COLO829 (cell line): Measurements from ENCODE around the gene CEP112.

Experiments used
- DNase-seq: peaks from one replicate; pipeline ENCODE4 v3.0.0; 2012; ENCODE audit warnings: low spot score

The CEP112 gene

DNA sequence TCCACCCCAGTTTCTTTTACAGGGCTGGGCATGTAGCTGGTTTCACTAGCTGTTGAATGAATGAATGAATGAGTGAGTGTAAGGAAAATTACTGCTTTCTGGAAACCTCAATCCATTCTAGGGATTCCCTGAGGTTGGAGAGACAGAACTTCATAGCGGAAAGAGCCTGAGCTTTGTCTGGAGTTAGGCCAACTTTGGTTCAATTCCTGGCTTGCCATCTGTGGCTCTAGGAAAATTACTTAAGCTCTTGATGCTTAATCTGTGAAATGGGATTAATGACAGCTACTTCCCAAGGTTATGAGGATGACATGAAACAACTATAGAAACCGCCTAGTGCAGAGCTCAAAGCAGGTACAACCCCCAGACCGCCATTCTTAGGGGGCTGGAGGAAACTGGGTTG is 554.1 kb downstream of the CEP112 start:
- DNase-seq = no peak

DNA sequence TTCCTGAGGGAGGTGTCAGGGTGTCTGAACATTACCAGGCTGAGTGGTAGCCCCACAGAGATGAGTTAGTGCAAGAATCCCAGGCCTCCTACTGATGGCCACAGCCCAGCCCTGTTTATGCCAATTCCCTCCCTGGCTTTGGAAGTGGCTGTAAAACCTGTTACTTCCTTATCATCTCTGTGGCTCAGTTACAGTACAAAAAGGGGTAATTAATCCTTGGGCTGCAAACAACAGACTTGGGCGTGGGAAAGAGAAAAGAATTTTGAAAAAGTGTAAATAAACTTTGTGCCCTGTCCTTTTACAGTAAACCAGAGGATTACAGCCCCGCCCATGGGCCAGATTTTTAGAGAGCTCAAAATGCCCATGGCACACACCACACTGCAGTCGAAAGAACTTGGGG is 557.4 kb downstream of the CEP112 start:
- DNase-seq = no peak

DNA sequence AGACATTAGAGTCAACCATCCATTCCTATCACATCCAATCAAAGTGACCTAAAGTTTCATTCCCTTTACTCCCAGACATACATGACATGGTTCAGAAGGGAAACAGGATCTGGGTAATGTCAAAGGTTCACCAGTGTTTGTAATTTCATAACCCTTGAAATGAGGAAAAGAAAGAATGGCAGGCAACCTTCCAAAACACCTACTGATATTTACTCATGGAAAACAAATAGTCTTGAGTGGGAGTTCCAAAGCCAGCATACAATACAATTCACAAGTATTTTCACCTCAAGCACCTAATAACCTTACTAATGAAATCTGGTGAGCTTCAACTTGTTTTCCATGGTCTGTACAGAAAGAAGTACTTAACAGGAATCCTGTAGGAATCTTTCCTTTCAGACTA is 557.9 kb downstream of the CEP112 start:
- DNase-seq = no peak

DNA sequence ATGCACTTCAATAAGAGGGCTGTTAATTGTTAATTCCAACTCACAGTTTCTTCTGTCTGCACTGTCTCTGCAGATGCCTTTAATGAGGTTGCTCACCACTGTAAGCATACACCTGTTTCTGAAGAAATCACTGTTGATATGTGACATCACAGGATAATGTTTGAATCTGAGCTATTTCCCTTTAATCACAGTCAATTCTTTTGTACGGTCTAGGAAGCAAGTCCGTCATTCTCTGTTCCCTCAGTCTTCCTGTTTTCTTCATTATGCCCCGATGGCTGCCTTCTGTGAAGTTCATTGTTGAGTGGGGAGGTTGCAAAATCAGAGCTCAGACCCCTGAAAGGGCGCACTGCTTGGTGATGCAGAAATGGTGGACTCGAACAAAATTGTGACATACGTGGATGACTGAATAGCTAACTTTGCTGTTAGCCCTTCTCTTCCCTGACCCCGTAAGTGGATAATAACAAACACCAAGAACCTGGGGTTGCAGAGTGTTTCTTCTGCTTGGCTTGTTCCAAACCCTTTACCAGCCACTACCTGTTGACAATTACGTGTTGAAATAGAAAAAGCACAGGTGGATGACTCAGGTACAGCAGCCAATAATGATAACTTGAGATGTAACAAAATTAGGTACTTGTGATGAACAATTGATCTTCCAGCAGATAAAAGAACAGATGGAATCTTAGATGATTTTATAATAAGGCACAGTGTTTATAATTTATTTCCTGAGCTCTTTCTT is 558.6 kb downstream of the CEP112 start:
- no peak for DNase-seq

DNA sequence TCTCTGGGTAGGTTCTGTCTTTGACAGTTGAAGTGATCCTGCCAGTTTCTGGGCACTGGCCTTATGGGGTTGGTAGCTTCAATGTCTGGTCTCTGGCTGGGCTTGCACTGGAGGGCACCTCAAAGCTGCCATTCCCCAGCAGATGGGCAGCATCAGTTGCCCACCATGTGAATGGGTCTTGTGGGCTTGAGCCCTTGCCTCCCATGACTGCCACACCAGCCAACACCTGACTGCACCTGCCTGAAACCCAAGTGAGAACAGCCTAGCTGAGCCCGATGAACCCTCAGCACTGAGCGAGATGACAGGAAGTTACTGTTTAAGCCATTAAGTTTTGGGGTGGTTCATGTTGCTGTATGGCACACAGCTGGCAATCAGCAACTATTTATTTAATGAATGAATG is 561.4 kb downstream of the CEP112 start:
- DNase-seq = no peak

DNA sequence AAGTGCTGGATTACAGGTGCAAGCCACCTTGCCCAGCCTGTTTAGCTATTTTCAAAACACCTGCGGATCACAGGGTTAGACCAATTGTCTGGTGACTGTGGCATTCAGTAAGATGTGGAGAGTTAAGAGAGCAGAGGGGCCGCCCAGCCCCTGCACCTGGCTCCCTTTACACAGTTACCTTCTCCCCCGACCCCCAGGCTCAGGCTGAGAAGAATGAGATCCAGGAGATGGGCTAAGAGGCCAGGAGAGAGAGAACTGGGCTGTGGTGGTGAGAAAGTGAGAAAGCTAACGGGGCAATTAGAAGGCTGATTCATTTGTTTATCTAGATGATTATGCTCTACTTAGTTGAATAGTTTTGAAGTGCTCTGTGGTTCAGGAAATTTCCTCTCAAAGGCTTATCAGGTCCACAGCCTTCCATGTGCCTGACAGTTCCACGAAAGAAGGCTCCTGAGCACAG is 562.7 kb downstream of the CEP112 start:
- no peak for DNase-seq

DNA sequence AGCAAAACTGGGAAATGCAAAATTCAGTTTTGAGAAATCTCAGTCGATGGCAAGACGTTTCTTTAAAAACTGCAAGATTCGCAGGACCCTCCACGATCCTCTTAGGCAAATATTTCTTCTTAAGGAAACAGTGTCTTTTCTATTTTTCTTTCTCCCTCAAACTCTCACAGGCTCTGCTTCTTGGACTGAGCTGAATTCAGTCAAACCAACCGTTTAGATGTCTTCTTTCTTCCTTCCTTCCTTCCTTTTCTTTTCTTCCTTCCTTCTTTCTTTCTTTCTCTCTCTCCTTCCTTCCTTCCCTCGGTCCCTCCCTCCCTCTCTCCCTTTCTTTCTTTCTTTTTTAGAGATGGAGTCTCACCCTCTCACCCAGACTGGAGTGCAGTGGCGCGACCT is 563.3 kb downstream of the CEP112 start:
- DNase-seq = no peak

DNA sequence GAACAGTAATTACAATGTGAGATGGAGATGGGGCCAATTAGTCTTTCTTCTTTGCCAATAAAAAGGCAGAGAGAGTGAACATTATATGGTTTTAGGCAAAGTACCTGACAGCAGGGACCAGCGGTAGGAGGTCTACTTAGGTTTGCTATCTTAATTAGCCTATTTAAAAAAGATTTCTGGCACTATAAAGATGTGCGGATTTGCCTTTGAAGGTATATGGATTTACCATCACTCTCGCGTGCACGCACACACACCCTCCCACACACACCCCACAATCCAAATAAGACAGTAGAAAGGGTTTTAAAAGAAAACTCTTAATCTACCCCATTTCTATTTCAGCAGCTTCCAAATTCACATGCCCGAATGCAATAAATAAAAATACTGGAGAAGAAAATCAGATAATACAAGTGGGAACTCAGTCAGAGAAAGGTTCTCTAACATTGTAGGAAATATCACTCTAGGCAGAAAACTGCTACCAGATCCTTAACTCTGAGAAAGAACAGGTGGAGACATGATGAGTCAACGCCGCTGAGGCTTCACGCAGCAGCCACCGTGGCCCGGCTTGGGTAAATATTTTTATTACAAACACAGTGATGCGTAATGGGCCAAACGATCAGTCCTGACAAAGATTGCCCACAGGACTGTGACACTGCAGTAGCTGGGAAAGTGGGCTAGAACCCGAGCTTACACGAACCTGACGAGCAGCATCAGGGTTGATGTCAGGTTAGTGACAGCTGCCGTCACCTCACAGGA is 563.9 kb downstream of the CEP112 start:
- no peak for DNase-seq

DNA sequence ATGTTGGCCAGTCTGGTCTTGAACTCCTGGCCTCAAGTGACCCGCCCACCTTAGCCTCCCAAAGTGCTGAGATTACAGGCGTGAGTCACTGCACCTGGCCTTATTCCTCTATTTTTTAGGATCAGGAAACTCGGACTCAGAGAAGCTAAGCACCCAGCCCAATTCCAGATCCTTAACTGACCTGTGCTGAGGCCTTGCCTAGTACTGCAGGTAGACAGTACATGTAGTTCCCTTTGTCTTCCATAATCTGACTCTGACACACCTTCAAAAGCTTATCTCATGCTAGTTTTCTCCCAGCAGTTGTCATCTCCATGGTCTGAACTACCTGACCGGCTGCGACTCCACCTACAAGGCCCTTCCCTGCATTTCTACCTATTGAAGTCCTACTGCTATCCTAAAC is 564.8 kb downstream of the CEP112 start:
- DNase-seq = no peak

DNA sequence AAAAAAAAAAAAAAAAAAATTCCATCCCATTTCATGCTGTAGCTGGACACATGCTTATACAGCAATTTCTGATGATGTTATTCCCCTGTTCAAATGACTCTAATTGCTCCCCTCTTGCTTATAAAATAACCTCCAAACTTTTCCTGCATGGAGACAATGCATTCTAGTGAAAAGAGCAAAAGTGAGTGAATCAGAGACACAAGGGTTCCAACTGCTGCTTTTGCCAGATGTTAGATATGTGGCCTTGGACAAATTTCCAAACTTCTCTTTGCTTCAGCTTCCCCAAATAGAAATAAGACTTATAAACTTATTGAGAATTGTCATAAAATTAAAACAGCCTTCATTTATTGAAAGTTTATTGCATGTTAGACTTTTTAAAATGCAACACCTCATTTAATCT is 565.5 kb downstream of the CEP112 start:
- DNase-seq = no peak

DNA sequence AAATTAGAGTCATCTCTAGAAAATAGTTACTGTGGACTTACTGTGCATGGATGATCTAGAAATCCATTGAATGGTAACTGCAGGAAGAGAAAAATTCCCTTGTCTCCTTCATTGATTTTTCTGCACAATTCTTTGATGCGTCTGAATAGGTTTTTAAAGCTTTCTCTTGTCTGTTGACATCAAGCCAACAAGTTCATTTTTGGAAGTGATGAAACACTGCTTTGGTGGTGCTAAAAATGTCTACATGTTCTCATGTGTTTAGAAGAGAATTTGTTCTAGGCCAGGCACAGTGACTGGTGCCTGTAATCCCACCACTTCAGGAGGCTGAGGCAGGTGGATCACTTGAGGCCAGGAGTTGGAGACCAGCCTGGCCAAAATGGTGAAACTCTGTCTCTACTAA is 573.4 kb downstream of the CEP112 start:
- DNase-seq = no peak

DNA sequence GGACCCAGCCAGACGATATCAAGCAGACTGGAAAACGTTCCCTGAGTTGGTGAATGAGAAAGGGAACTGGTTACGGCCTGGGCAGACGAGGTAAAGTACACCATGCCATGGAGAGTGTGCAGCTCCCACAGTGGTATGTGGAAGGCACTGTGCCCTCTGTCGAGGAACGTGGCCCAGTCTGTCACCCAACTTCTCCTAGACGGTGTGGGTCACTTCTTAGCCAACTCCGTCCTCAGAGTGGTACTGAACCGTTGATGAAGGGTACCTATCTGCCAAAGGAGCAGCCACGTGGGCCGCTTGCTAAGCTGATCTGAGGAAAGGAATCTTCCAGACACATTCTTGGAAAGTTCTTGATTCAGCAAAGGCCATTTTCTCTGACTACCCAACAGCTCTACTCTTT is 574.4 kb downstream of the CEP112 start:
- no peak for DNase-seq

DNA sequence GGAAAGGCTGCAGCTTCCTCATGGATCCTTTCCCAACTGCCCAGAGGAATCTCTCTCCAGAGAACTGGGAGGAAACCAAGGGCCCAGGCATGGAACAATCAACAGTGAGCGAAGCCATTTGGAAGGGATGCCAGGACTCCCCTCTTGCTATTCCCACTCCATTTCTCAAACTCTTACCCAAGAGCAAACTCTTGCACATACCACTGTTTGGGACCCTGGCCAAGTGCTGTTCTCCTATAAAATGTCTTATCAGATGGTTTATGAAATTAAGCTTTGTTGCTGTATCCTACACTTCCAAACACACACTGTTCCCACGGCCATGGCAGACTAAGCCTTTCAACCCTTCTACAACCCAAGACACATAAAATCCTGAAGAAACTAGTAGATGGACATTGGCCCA is 582.2 kb downstream of the CEP112 start:
- no peak for DNase-seq

DNA sequence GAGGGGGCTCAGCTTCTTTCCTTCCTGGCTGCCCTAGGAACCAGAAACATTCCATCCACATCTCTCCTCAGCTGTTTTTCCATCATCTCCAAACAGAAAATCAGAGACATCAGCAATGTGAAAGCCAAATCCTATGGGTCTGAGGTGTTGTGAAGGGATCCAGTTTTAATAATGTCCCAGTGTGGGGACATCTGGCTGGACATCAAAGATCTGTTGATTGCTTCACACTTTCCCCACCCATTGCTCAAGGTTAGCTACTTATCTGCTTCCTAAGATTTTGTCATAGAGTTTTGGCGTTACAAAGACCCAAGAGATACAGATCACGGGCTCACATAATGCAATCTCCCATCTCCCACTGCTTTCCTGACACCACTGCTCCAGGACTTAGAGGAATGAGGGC is 582.6 kb downstream of the CEP112 start:
- no peak for DNase-seq

DNA sequence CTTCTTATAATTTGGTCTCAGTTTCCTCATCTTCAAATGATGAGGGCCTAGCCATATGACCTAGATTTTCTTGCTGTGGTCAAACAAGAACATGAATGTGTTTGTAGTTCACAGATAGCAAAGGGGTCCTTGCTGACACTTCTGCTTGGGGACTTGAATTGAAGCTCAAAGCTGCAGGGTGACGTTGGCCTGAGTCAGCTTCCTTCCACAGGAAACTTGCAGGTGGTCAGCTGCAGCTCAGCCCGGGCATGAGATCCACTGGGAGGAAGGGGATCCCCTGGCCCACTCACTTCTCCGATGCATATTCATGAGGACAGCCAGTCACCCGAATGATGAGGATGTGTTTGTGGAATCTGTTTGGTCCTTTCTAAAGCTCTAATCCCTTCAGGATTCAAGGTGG is 587.9 kb downstream of the CEP112 start:
- no peak for DNase-seq

DNA sequence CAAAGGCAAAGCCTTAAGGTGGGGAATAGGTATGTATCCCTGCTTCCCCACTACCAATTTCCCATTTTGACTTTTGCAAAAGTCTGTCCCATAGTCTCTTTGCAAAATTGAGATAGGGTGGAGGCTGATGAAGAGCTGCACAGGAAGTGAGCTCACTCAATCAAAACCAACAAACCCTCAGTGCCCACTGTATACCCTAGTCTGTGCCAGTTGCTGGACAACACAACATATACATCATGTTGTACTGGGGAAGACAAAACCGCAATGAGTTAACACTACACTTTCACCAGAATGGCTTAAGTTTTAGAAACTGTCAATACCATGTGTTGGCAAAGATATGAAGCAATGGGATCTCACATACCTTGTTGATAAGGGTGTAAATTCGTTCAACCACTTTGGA is 590.1 kb downstream of the CEP112 start:
- no peak for DNase-seq

DNA sequence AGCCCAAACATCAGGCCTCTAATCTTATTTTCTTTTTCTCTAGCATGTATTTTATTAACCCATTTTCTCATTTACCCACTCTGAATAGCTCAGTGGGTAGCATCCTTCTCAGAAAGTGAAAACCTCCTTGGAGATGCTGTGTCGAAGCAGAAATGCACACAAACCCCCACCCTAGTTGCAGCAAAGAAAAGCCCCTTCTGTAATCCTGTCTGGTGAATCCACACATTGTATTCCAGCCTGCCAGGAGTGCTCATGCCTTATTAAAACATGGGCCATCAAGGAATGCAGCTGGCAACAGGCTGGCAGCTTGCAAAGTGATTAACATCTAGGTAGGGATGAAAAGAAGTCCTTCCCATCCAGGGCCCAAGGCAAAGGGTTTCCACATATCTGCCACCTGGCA is 590.8 kb downstream of the CEP112 start:
- no peak for DNase-seq

DNA sequence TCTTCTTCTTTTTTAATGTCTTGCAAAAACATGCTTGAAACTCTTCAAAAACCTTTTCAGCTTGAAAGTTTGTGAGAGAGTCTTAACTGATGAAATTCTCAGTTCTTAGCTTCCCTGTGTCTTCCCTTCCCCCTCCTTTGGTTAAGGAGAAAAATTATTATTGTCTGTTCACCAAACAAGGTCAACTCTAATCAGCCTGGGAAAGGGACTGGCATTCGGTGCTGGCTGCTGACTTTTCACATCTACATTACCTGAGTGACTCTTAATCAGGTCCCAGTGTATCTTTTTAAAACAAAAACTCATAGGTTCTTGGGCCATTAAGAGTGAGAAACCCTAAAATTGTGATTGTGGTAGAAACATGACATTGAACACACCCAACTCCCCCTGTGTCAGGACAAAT is 591.4 kb downstream of the CEP112 start:
- no peak for DNase-seq

DNA sequence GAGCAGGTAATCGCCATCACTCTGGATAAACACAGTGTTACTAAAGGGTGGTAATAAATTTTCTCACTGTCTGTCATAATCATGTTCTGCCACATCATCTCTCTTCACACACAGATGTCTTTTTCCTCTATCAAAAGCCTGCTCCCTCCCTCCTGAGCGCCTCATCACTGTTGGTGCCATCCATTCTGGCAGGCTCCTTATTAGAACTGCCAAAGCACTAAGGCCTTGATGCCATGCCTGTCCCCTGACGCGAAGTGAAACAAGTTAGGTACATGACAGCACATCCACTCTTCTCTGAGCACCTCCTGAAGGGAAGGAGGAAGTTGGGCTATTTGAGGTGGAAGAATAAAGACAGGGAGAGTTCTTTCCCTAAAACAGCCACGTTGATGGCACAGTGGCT is 592.3 kb downstream of the CEP112 start:
- no peak for DNase-seq

DNA sequence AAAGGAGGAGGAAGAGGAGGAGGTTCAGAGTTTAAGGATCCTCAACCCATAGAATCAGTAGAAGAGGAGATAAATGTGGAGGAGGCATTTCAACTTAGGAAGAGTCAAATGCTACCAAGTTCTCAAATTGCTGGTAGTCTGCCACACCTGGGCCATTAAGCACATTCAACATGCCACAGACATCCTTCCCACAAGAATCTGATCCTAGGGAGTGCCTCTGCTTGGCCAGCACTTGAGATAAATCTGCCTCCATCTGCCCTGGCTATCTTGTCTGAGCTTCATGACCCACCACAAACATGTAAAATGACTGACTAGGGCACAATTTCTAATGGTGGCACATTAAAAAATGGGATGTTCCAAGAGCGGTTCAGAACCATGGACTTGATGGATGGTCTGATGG is 593.2 kb downstream of the CEP112 start:
- DNase-seq = no peak

DNA sequence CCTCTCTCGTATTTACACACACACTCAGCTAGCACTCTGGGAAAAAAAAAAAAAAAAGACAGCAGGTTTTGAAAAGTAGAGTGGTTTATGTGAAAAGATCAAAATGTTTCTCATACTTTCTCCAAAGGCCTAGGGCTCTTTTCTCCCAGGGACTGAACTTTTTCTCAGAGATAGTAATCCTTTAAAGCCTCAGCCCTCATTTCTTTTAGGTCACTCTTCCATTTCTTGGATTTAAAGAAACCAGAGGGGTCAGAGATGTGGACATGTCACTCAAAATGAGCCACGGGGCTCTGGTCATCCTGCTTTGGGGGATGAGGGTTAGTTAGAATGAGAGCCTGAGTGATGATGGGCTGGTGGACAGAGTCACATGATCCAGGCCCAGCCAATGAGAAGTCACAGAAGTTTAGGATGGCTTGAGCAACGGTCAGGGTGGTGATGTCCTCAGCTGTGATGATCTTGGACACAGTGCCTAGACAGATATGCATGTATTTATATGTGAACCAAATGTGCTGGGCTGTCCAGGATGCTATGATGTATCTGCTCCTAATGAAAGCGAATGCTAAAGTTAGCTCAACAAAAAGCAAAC is 596.8 kb downstream of the CEP112 start:
- no peak for DNase-seq

DNA sequence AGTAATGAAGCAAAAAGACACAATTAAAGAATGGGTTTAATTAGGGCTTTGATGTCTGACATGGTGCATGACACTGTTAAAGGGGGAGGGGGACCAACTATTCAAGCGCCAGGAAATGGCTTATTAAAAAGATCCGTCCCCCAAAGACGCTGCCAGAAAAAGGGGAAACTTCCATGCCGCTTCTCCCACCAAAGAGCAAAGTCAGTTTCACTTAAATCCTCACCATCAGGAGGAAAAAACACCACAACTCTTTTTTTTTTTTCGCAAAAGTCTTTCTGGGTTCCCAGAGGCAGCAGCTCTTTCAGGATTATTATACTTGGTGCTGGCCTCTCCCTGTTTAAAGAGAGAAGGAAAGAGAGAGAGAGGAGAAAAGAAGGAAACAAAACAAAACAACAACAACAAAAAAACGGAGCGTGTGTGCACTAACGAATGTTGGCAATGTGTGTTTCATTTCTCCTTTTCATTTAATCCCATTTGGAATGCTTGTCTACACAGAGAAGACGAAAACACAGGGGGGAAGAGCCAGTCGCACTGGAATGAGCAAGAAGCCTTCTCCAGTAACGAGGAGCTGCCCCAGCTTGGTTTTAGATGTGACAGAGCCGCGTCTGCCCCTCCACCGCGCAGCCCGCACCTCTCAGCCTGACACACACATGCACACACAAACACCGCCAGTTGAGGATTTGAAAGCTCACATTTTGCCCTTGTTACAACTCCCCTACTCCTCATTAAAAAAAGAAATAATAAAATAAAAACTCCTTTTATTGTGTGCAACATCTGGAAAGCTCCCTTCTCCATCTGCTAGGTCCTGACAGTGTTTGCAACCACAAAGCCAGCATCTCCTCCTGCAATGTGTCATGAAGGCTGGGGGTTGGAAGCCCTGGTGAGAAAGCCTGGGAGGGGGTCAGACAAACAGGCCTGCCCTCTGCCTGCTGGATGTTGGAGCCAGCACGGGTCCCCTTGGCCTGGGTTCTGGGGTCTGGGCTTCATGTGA is 597.8 kb downstream of the CEP112 start:
- no peak for DNase-seq
